Measurements from ENCODE around the gene CHAC2. TPM values are rescaled to one million over a fixed set of nuclear protein-coding genes. Genes with fewer than 3 reads are reported as not detected.
A peak's percentile ranks its signal among the peaks of the same experiment; 100 is the strongest.

Gene CHAC2
- total RNA-seq, 1 experiment from 2014 or later: 8.4 TPM

- TF ChIP-seq FOSL1 (IDR thresholded peaks at IDR 0.05; ENCODE audit: low read depth) (peak; percentile 55; the same call in 1 of the 2 replicates), EGR1 (IDR thresholded peaks at IDR 0.05; ENCODE audit: low read depth) (no peak)
- no peak overlapping the region for H2AFZ ChIP-seq (ENCODE audit: low read depth, low read length, poor library complexity, severe bottlenecking)
- no peaks in the 10 kb centered on the region for H4K20me1 ChIP-seq (ENCODE audit: insufficient read depth)
- CTCF ChIA-PET: no interaction called here
- H3K4me1 ChIP-seq (ENCODE audit: control insufficient read depth in 1 of 2, insufficient read depth in 2 of 2, low read length in 2 of 2): peaks cover 0 to 13% of the 10 kb centered on the region in 2 experiments; a peak in 2 of 4 replicates
- no TSS peak for BruUV-seq (replicated peaks)
- H3K4me3 ChIP-seq (replicated peaks in 1 of 2; ENCODE audit: low read depth in 1 of 2, low read length in 2 of 2): no peak overlapping the region
- H3K27me3 ChIP-seq (ENCODE audit: insufficient read depth, low read length): no peaks in the 10 kb centered on the region
- no peaks in the 10 kb centered on the region for H3K9me2 ChIP-seq (ENCODE audit: insufficient read depth)
- POLR2A ChIA-PET: no interaction called here
- DNase-seq (ENCODE audit: low read depth, low spot score) (no peak), ATAC-seq (no peak)
- H3K9me3 ChIP-seq (ENCODE audit: control insufficient read depth in 1 of 2, insufficient read depth in 1 of 2, low read depth in 1 of 2, low read length in 2 of 2): no peaks in the 10 kb centered on the region
- no peak overlapping the region for H3K27ac ChIP-seq (ENCODE audit: low read depth, low read length)
- H3K36me3 ChIP-seq (ENCODE audit: control insufficient read depth in 1 of 2, insufficient read depth in 2 of 2, low read length in 2 of 2): peaks cover 0 to 3% of the 10 kb centered on the region in 2 experiments; a peak in 1 of 4 replicates
- no peaks in the 10 kb centered on the region for H3K79me2 ChIP-seq (ENCODE audit: insufficient read depth, low read length)
- peak overlapping the region; percentile 27 for H3K4me2 ChIP-seq (ENCODE audit: low read length)
- RAD21 ChIA-PET (ENCODE audit: low non-redundant PET in 1 of 2, low total read pairs in 2 of 2, uncharacterized antibody in 2 of 2, unreplicated experiment in 2 of 2): no interaction called here
- intact Hi-C loops (cut with micrococcal nuclease): no loop called here
- no peak overlapping the region for H3K9ac ChIP-seq (ENCODE audit: low read length)
Observed at GRCh38 chr2:53751728-53752127, 15.9 kb upstream of the CHAC2 start.

- H3K4me3 ChIP-seq (replicated peaks in 1 of 2; ENCODE audit: low read depth in 1 of 2, low read length in 2 of 2): no peak overlapping the region
- H3K9me2 ChIP-seq (ENCODE audit: insufficient read depth): no peaks in the 10 kb centered on the region
- peaks cover 0 to 3% of the 10 kb centered on the region in 2 experiments; a peak in 1 of 4 replicates for H3K36me3 ChIP-seq (ENCODE audit: control insufficient read depth in 1 of 2, insufficient read depth in 2 of 2, low read length in 2 of 2)
- H3K27me3 ChIP-seq (ENCODE audit: insufficient read depth, low read length): no peaks in the 10 kb centered on the region
- H3K4me1 ChIP-seq (ENCODE audit: control insufficient read depth in 1 of 2, insufficient read depth in 2 of 2, low read length in 2 of 2): peaks cover 0 to 13% of the 10 kb centered on the region in 2 experiments; a peak in 2 of 4 replicates
- H3K9ac ChIP-seq (ENCODE audit: low read length): no peak overlapping the region
- no peaks in the 10 kb centered on the region for H3K9me3 ChIP-seq (ENCODE audit: control insufficient read depth in 1 of 2, insufficient read depth in 1 of 2, low read depth in 1 of 2, low read length in 2 of 2)
- no peaks in the 10 kb centered on the region for H3K79me2 ChIP-seq (ENCODE audit: insufficient read depth, low read length)
- H2AFZ ChIP-seq (ENCODE audit: low read depth, low read length, poor library complexity, severe bottlenecking): no peak overlapping the region
- no peaks in the 10 kb centered on the region for H4K20me1 ChIP-seq (ENCODE audit: insufficient read depth)
- RAD21 ChIA-PET (ENCODE audit: low non-redundant PET in 1 of 2, low total read pairs in 2 of 2, uncharacterized antibody in 2 of 2, unreplicated experiment in 2 of 2): no interaction called here
- DNase-seq (ENCODE audit: low read depth, low spot score): no peak
- no peak for ATAC-seq
- no TSS peak for BruUV-seq (replicated peaks)
- no peak overlapping the region for H3K4me2 ChIP-seq (ENCODE audit: low read length)
- POLR2A ChIA-PET: no interaction called here
- H3K27ac ChIP-seq (ENCODE audit: low read depth, low read length): no peak overlapping the region
- intact Hi-C loops (cut with micrococcal nuclease): no loop called here
- CTCF ChIA-PET: no interaction called here
- TF ChIP-seq ZFX (IDR thresholded peaks at IDR 0.05) (no peak), RAD21 (IDR thresholded peaks at IDR 0.05; ENCODE audit: low read depth) (no peak), SIN3A (IDR thresholded peaks at IDR 0.05; ENCODE audit: low read depth) (no peak), POLR2A (IDR thresholded peaks at IDR 0.05; ENCODE audit: borderline replicate concordance, extremely low read depth, insufficient read depth, insufficient read length) (no peak), EGR1 (IDR thresholded peaks at IDR 0.05; ENCODE audit: low read depth) (no peak), TCF7L2 (IDR thresholded peaks at IDR 0.05; ENCODE audit: borderline replicate concordance, extremely low read depth, insufficient read depth, insufficient read length) (no peak), YY1 (IDR thresholded peaks at IDR 0.05; ENCODE audit: extremely low read depth, insufficient replicate concordance, low read depth, low read length) (no peak), POLR2AphosphoS5 (IDR thresholded peaks at IDR 0.05; ENCODE audit: low read depth, low read length) (no peak), ELF1 (IDR thresholded peaks at IDR 0.05; ENCODE audit: borderline replicate concordance, low read depth) (no peak), MAX (IDR thresholded peaks at IDR 0.05) (no peak), FOSL1 (IDR thresholded peaks at IDR 0.05; ENCODE audit: low read depth) (no peak), ZBTB33 (IDR thresholded peaks at IDR 0.05; ENCODE audit: extremely low read depth, insufficient replicate concordance, low read length) (no peak)
- TF ChIP-seq, protein P1, sequence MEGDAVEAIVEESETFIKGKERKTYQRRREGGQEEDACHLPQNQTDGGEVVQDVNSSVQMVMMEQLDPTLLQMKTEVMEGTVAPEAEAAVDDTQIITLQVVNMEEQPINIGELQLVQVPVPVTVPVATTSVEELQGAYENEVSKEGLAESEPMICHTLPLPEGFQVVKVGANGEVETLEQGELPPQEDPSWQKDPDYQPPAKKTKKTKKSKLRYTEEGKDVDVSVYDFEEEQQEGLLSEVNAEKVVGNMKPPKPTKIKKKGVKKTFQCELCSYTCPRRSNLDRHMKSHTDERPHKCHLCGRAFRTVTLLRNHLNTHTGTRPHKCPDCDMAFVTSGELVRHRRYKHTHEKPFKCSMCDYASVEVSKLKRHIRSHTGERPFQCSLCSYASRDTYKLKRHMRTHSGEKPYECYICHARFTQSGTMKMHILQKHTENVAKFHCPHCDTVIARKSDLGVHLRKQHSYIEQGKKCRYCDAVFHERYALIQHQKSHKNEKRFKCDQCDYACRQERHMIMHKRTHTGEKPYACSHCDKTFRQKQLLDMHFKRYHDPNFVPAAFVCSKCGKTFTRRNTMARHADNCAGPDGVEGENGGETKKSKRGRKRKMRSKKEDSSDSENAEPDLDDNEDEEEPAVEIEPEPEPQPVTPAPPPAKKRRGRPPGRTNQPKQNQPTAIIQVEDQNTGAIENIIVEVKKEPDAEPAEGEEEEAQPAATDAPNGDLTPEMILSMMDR (IDR thresholded peaks at IDR 0.05 in 2 of 3, conservative IDR thresholded peaks at IDR 0.05 in 1 of 3; ENCODE audit: borderline replicate concordance in 1 of 3, insufficient read depth in 1 of 3, low read depth in 2 of 3, low read length in 2 of 3): no peak
Observed at GRCh38 chr2:53752385-53752784, 15.2 kb upstream of the CHAC2 start.
